Stimulated activated CD8-positive, alpha-beta memory T cell treated with anti-CD3 and anti-CD28 coated beads, Interleukin-7, amount 100 ng/mL, for 4 hours (primary cell): ENCODE data around the gene RASGRP3.
"Not testable (repeated sequence)": the region's sequence is repeated elsewhere in the genome, so short reads cannot be mapped to it uniquely, and the experiment has no call there.

Source experiments
- DNase-seq, 2 donors: peaks; one replicate each; pipeline ENCODE4 v3.0.0-alpha.2; 2020; ENCODE audit warnings: low read depth in 2 of 2

RASGRP3 gene

GRCh38 chr2:33453905-33454479 is 22.5 kb upstream of the RASGRP3 start:
- no peak for DNase-seq

- DNase-seq: no peak
Measured at GRCh38 chr2:33457556-33458247, 18.7 kb upstream of the RASGRP3 start.

DNA sequence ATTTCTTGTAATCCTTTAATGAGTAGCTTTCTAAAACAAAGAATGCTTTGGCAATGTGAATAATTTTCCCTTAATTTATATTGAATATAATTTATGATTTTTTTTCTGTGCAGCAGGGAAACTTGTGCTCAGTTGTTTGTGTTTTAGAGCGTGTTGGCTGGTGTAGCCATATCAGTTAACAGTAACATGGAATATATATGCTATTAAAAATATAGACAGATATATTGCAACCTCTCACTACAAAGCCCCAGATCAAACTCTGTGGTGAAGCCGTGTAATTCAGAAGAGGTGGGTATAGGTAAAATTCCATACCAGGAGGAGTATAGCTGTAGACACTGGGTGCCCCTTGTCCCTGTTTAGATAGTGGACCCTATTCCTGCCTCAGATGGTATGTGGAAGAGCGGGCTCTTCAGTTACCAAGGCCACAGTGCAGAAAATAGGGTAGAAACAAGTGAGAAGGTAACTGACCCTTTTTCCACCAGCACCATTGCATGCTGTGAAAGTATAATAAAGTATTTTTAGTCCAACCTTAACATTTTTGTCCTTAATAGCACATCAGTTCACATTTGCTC is 18.1 kb upstream of the RASGRP3 start:
- DNase-seq: no peak

GRCh38 chr2:33459745-33460144 is 16.7 kb upstream of the RASGRP3 start:
- DNase-seq: no peak

- DNase-seq: not testable (repeated sequence)
Measured at GRCh38 chr2:33462512-33462911, 13.9 kb upstream of the RASGRP3 start.

DNA sequence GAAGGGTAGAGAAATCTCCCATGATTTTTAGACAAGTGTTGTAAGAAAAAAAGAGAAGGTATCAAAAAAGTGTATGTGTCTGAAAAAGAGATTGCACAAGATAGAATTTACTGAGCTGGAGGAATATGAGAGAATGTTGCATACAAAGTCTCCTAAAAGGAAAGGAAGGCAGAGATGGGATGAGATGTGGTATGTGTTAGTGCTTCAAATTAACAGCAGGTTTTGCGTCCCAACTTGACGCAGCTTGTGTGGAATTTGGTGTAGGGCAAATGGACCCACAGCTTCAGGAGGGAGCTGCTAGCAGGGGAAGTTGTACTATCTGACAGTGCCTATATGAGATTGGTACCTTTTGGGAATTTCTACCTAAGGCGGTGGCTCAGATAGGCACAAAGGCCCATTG is 9.0 kb upstream of the RASGRP3 start:
- no peak for DNase-seq

DNA sequence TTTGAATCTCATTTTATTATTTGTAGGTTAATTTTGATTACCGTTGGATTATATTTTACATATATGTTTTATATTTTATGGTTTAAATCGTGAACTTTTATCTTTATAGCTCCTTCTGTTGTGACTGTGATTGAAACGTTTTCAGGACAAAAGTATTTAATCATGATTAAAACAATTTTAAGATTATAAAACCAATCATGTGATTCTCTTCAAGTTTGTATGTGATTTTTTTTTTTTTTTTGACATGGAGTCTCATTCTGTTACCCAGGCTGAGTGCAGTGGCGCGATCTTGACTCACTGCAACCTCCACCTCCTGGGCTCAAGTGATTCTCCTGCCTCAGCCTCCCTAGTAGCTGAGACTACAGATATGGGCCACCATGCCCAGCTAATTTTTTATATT is 7.2 kb upstream of the RASGRP3 start:
- DNase-seq: no peak

DNA sequence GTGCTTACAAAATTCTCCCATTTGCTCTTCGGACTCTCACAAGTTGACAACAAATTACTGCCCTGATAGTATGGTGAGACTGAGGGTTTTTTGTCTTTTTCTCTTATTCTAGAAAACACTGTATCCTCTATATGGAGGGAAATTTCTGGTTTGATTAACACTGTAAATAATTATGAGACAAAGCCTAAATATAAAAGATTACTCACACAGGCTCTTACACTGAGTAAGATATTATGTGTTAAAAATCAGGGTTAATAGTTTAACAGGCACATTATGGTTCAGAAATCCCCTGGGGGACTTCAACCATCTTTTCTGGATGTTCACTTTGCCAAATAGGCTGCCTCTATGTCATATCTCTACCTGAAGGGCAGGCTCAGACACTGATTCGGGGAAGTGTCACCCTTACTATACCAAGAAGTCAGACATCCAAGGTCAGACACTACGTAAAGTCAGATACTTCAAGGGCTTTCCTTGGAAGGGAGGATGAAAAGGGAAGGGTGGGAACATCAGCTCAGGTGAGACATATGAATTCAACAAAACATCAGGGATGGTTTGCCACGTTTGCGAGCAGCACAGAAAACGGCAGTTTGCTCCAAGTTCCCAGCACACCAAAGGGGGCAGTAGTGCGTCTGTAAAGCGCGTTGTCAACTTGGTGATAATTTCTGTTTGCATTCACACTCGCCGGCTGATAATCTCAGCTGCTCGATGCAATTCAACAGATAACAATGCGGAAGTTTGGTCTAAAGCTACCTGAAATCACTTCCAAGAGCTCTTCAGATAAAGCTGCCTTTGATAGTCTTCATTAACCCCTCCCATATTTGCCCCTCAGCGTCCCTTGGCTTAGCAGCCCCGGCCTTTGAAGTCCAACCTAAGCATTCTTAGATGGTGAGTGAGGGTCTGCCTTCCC is 972 bp upstream of the RASGRP3 start:
- peak; percentile 63 to 71 for DNase-seq

DNA sequence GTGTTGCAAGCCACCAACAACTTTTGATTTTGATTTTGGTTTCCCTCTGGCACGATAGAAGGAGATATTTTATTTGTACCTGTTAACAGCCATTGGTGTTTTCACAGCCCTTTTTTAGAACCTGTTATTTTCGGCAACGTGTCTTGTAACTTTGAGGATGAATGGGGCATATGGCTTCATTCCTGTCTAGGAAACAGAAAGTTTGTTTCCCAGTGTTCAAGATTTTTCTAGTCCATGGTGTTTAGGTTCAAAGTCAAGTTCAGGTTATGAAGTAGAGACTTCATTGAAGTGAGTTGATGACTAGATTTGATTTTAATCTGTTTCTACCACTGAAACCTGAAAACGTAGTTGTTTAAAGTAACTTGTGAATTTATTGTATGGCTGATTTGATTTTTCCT is 343 bp downstream of the RASGRP3 start:
- DNase-seq: no peak

GRCh38 chr2:33477473-33478468 is 1.3 kb downstream of the RASGRP3 start:
- DNase-seq: no peak

GRCh38 chr2:33478968-33479731 is 2.7 kb downstream of the RASGRP3 start:
- DNase-seq: no peak

DNA sequence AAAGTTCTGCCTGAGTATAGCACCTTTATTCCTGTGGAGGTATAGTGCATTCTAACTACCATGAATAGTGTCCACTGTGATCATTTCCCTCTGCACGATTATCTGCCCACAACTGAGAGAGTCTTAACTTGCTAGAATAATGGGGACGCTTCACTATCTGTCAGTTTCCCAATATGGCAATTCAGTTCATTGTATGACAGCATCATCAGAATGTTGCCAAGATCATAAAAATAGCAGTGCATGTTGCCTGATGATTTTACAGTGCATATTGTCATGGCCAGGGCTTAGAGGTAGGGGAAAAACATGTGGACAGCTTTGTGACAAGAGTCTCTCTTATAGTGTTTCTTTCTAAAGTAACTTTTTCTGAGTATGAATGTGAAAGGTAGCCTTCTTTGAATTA is 6.1 kb downstream of the RASGRP3 start:
- no peak for DNase-seq

GRCh38 chr2:33484042-33484621 is 7.7 kb downstream of the RASGRP3 start:
- DNase-seq: no peak

GRCh38 chr2:33485051-33485450 is 8.6 kb downstream of the RASGRP3 start:
- DNase-seq: no peak

DNA sequence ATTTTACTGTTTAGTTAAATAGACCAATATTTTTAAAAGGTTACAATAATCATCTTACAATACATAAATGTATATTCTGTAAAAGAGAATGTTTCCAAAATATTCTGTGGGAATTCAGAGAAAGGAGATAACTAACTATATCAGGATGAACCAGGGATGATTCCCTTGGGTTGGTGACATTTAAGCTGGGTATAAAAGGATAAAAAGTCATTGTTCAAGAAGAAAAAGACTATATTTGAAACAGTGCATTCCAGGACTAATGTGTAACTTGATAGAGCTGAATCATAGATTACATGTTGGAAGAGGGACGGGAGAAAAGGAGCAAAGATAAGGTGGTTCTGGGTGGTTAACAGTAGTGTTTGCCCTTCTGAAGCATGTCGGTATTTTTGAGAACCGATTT is 10.1 kb downstream of the RASGRP3 start:
- no peak for DNase-seq

GRCh38 chr2:33488178-33488690 is 11.8 kb downstream of the RASGRP3 start:
- DNase-seq: no peak

DNA sequence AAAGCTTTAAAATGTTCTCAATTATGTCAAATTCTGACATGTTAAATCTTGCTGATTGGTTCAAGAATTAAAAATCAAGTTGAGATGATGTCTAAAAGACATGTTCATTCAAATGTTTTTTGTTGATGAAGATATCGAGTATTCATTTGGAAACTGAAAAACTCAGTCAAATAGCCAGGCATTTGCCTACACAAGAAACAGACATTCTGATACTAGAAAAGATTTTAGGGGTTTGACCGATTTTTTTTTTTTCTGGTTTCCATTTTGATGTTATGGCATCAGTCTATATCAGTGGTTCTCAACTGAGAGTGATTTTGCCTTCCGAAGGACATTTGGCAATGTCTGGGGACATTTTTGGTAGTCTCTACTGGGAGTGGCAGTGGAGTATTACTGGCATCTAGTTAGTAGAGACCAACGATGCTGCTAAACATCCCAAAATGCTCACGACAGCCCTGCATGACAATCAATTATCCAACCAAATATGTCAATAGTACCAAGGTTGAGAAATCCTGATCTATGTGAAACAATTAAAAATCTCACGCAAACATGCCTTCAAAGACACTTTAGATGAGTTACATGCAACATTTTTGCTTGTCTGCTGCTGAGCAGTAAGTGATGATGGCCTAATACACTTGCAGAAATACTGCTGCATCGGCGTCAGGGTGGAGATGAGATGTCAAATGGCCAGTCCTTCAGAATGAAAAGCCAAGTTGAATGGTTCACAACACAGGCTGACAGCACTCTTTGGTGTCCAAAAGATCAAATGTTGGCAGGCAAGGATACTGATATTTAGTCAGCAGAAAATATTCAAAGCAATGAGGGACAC is 12.5 kb downstream of the RASGRP3 start:
- no peak for DNase-seq

DNA sequence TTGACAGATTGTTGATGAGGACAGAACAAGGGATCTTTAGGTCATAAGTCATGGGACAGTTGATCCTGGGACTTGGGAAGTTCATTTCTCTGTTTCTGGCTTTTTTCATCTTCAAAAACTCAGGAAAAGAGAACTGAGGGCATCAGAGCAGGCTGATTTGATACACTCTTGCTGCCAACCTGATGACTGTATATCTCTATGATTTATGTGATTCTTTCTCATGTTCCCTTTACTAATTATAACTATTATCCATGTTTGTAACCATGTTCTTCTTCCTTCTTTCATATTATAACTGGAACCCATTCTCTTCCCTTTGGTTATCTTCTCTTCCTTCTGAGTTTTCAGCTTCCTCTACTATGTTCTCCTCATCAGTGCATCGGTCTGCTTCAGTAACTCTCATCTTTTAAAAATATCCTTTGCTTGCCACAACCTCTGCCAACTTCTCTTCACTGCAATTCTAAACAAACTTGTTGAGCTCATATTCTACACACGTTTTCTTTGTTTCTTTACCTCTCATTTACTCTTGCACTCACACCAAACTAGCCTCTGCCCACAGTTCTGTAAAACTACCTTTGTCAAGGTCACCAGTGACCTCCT is 13.5 kb downstream of the RASGRP3 start:
- DNase-seq: no peak
